ENCODE results near the gene USP7. TPM values are rescaled to one million over a fixed set of nuclear protein-coding genes. Genes with fewer than 3 reads are reported as not detected.
"Not testable (repeated sequence)": the region's sequence is repeated elsewhere in the genome, so short reads cannot be mapped to it uniquely, and the experiment has no call there.

USP7 gene
- total RNA-seq, 3 donors from 2014 or later, result 87.9 to 156 (median 118) TPM

- Histone ChIP-seq H3K36me3 (peaks cover 7% of the 10 kb centered on the region), H3K4me3 (no peak overlapping the region), H3K9me3 (no peaks in the 10 kb centered on the region), H3K27me3 (no peaks in the 10 kb centered on the region), H3K4me1 (no peaks in the 10 kb centered on the region), H3K27ac (no peak overlapping the region)
- TF ChIP-seq POLR2AphosphoS5 (IDR thresholded peaks at IDR 0.05), result no peak
- TF ChIP-seq CTCF (IDR thresholded peaks at IDR 0.05), result no peak
- TF ChIP-seq POLR2A (IDR thresholded peaks at IDR 0.05), result no peak
- intact Hi-C loops (cut with DNase I; ENCODE audit: low total_unique reads), result no loop called here
- DNase-seq (ENCODE audit: low spot score in 2 of 2), result no peak
Measured at GRCh38 chr16:8920645-8921346, 42.9 kb downstream of the USP7 start.

- Histone ChIP-seq H3K27me3 (no peaks in the 10 kb centered on the region), H3K27ac (no peak overlapping the region), H3K4me3 (no peak overlapping the region), H3K9me3 (no peaks in the 10 kb centered on the region), H3K36me3 (peaks cover 7% of the 10 kb centered on the region), H3K4me1 (no peaks in the 10 kb centered on the region)
- intact Hi-C loops (cut with DNase I; ENCODE audit: low total_unique reads), result loop anchor here (1.0 kb wide), 1 partner anchor 8 kb away; no protein-coding TSS in a partner anchor
- TF ChIP-seq CTCF (IDR thresholded peaks at IDR 0.05), result no peak
- no peak for TF ChIP-seq POLR2A (IDR thresholded peaks at IDR 0.05)
- TF ChIP-seq POLR2AphosphoS5 (IDR thresholded peaks at IDR 0.05), result no peak
- no peak for DNase-seq (ENCODE audit: low spot score in 2 of 2)
Measured at GRCh38 chr16:8919934-8920462, 43.7 kb downstream of the USP7 start.

GRCh38 chr16:8919089-8919933 is 44.4 kb downstream of the USP7 start:
- Histone ChIP-seq H3K4me3 (no peak overlapping the region), H3K27me3 (no peaks in the 10 kb centered on the region), H3K4me1 (no peaks in the 10 kb centered on the region), H3K36me3 (peaks cover 7% of the 10 kb centered on the region), H3K27ac (no peak overlapping the region), H3K9me3 (no peaks in the 10 kb centered on the region)
- no peak for DNase-seq (ENCODE audit: low spot score in 2 of 2)
- intact Hi-C loops (cut with DNase I; ENCODE audit: low total_unique reads), result loop anchor here (1.0 kb wide), 1 partner anchor 9 kb away; no protein-coding TSS in a partner anchor
- no peak for TF ChIP-seq POLR2AphosphoS5 (IDR thresholded peaks at IDR 0.05)
- TF ChIP-seq CTCF (IDR thresholded peaks at IDR 0.05), result no peak
- TF ChIP-seq POLR2A (IDR thresholded peaks at IDR 0.05), result no peak

GRCh38 chr16:8917336-8917735 is 46.4 kb downstream of the USP7 start:
- intact Hi-C loops (cut with DNase I; ENCODE audit: low total_unique reads); DNase-seq (ENCODE audit: low spot score in 2 of 2); H3K4me1 ChIP-seq; H3K27me3 ChIP-seq; H3K27ac ChIP-seq; H3K36me3 ChIP-seq; H3K9me3 ChIP-seq; H3K4me3 ChIP-seq: not testable (repeated sequence)

GRCh38 chr16:8916541-8917225 is 47.0 kb downstream of the USP7 start:
- intact Hi-C loops (cut with DNase I; ENCODE audit: low total_unique reads), result no loop called here
- H3K27ac ChIP-seq, result no peak overlapping the region

More at GRCh38 chr16:8916541-8917225, 47.0 kb downstream of the USP7 start:
- H3K4me3 ChIP-seq, result no peak overlapping the region
- H3K36me3 ChIP-seq, result peaks cover 7% of the 10 kb centered on the region
- no peak for DNase-seq (ENCODE audit: low spot score in 2 of 2)
- H3K9me3 ChIP-seq, result no peaks in the 10 kb centered on the region
- no peaks in the 10 kb centered on the region for H3K27me3 ChIP-seq
- no peaks in the 10 kb centered on the region for H3K4me1 ChIP-seq
- no peak for TF ChIP-seq POLR2AphosphoS5 (IDR thresholded peaks at IDR 0.05)
- no peak for TF ChIP-seq POLR2A (IDR thresholded peaks at IDR 0.05)
- no peak for TF ChIP-seq CTCF (IDR thresholded peaks at IDR 0.05)

Measured in breast epithelium (tissue), 4 donors.